Gastroesophageal sphincter (tissue), 4 donors: ENCODE results near the gene RGS10. TPM values are rescaled to one million over a fixed set of nuclear protein-coding genes. Genes with fewer than 3 reads are reported as not detected.

Experiments used
- ATAC-seq: fragments of 150-250 bp; one replicate; pipeline ENCODE4 v1.9.1; 2016; ENCODE audit warnings: mild to moderate bottlenecking, moderate library complexity
- H3K27ac ChIP-seq, 4 donors: fragments of 200-600 bp; sonication (generic) in 3 of 4; 1 replicate in 3 of 4; 2 replicates in 1 of 4; pipeline ENCODE4 v1.5.1; 2016 to 2019
- H3K27me3 ChIP-seq: fragments of 200-600 bp; sonication (generic); one replicate; pipeline ENCODE4 v1.5.1; 2019
- H3K36me3 ChIP-seq, 2 donors: fragments of 200-600 bp; sonication (generic); one replicate each; pipeline ENCODE4 v1.5.1; 2019; ENCODE audit warnings: control low read depth in 1 of 2
- H3K4me1 ChIP-seq, 3 donors: fragments of 200-600 bp; sonication (generic); 1 replicate in 2 of 3; 2 replicates in 1 of 3; pipeline ENCODE4 v1.5.1; 2016 to 2019; ENCODE audit warnings: control low read depth in 2 of 3
- H3K4me3 ChIP-seq, 2 donors: fragments of 200-600 bp; sonication (generic); one replicate each; pipeline ENCODE4 v1.5.1; 2019; ENCODE audit warnings: mild to moderate bottlenecking in 1 of 2, moderate library complexity in 1 of 2
- H3K9me3 ChIP-seq, 3 donors: fragments of 200-600 bp; sonication (generic); one replicate each; pipeline ENCODE4 v1.5.1; 2017 to 2019; ENCODE audit warnings: control low read depth in 2 of 3
- EP300 ChIP-seq: sonication (generic); formaldehyde crosslinking; IDR thresholded peaks from one replicate; pipeline ENCODE4 v1.6.1; 2017; ENCODE audit warnings: antibody characterized with exemption, mild to moderate bottlenecking
- POLR2A ChIP-seq, 2 donors: fragments of 450-650 bp; IDR thresholded peaks; one replicate each; pipeline ENCODE4 v1.6.1; 2017; ENCODE audit warnings: antibody characterized with exemption in 2 of 2, mild to moderate bottlenecking in 2 of 2, moderate library complexity in 1 of 2
- POLR2AphosphoS5 ChIP-seq: sonication (generic); formaldehyde crosslinking; IDR thresholded peaks from one replicate; pipeline ENCODE4 v1.6.1; 2017; ENCODE audit warnings: antibody characterized with exemption
- WGBS, 2 donors: methylation state at CpG; one replicate each; pipeline ENCODE4 v1.1.5; 2018; ENCODE audit warnings: low coverage in 1 of 2; 5-methylcytosine and 5-hydroxymethylcytosine counted together
- total RNA-seq, 4 donors: library from RNA; depleted of rRNA; stranded (reverse); fragments of >200 nt; gene quantifications; one replicate each; pipeline ENCODE4 v1.1.0, GENCODE V29; 2016
- TF ChIP-seq, protein P1 (sequence below), 4 experiments: fragments of 200-600 bp in 2 of 4; fragments of 450-650 bp in 2 of 4; sonication (generic) in 1 of 4; IDR thresholded peaks; one replicate each; pipeline ENCODE4 v1.5.1; 2017 to 2019; ENCODE audit warnings: antibody characterized with exemption in 4 of 4, mild to moderate bottlenecking in 2 of 4, moderate library complexity in 2 of 4

RGS10 gene
- total RNA-seq, 4 donors from 2014 or later, result 18.1 to 48.5 (median 33.4) TPM

DNA sequence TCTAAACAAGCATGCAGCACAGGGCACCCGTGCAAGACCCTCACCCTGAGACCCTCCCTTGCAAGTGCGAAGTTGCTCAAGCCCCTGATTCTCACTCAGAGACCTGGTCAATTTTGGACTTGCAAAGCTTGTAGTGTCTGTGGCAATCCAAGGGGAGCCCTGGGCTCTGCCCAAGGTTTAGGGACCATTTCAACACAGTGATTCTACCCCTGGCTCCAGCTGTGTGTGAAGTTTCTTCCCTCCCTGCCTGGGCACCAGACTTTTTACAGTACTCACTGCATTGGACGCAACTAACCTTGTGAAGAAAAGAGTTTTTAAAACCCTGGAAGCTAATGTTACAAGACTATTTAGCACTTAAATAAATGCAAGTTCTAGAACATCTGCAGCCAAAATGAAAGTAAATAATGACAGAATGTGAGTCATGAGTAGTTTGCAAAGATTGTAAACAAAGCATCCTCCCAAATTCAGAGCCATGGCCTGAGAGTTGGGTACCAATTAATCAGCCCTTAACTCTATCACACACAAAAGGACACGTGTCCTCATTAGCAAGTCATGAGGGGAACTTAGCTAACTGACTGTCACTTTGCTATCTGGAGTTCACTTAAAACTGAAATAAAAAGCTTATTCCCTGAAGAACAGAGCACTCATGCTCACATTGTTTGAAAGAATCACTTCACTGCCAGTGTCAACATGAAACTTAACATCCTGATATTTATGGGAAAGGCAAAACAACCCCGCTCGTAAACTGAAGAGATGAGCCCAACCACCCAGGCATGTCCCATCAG is 48.1 kb downstream of the RGS10 start:
- no peaks in the 10 kb centered on the region for H3K27me3 ChIP-seq
- peak; percentile 53 for ATAC-seq
- peaks cover 0 to 24% (median 8%) of the 10 kb centered on the region in 3 donors for H3K4me1 ChIP-seq
- H3K4me3 ChIP-seq, result no peak overlapping the region
- peak; percentile 32 for TF ChIP-seq POLR2AphosphoS5
- TF ChIP-seq, protein P1, sequence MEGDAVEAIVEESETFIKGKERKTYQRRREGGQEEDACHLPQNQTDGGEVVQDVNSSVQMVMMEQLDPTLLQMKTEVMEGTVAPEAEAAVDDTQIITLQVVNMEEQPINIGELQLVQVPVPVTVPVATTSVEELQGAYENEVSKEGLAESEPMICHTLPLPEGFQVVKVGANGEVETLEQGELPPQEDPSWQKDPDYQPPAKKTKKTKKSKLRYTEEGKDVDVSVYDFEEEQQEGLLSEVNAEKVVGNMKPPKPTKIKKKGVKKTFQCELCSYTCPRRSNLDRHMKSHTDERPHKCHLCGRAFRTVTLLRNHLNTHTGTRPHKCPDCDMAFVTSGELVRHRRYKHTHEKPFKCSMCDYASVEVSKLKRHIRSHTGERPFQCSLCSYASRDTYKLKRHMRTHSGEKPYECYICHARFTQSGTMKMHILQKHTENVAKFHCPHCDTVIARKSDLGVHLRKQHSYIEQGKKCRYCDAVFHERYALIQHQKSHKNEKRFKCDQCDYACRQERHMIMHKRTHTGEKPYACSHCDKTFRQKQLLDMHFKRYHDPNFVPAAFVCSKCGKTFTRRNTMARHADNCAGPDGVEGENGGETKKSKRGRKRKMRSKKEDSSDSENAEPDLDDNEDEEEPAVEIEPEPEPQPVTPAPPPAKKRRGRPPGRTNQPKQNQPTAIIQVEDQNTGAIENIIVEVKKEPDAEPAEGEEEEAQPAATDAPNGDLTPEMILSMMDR (IDR thresholded peaks at IDR 0.05), result no peak
- peak overlapping the region in 3 of 4 donors; percentile 20 to 53 (median 27) for H3K27ac ChIP-seq
- H3K9me3 ChIP-seq, result no peaks in the 10 kb centered on the region
- H3K36me3 ChIP-seq, result peaks cover 0 to 12% of the 10 kb centered on the region in 2 donors
- 33 to 46% methylated on average over 1 to 5 of the region's 6 CpGs for WGBS, 2 donors

DNA sequence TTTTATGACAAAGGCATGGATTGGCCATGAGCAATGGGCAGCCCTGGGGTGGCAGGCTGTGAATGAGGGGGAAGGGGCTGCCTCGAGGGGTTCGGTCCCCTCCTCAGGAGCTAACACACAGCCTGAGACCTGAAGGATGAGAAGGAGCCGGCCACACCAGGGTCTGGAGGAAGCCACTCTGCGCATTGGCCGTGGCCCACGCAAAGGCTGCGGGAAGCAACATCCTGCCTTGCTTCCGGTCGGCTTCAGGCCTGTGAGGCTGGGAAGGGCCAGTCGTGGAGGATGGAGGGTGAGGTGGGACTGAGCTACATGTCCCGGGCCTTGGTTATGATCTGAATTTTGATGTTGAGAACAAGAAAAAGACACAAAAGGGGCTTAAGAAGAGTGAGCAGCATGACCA is 49.4 kb downstream of the RGS10 start:
- H3K4me3 ChIP-seq, result no peak overlapping the region
- no peaks in the 10 kb centered on the region for H3K36me3 ChIP-seq
- no peak for ATAC-seq
- no peaks in the 10 kb centered on the region for H3K9me3 ChIP-seq
- no peaks in the 10 kb centered on the region for H3K27me3 ChIP-seq
- no peak overlapping the region for H3K27ac ChIP-seq
- TF ChIP-seq POLR2A (IDR thresholded peaks at IDR 0.05), result no peak
- TF ChIP-seq, protein P1 (IDR thresholded peaks at IDR 0.05), result no peak
- no peak for TF ChIP-seq EP300
- WGBS, 2 donors, result 69 to 87% methylated on average over 3 of the region's 11 CpGs
- peaks cover 0 to 28% (median 8%) of the 10 kb centered on the region in 3 donors for H3K4me1 ChIP-seq

DNA sequence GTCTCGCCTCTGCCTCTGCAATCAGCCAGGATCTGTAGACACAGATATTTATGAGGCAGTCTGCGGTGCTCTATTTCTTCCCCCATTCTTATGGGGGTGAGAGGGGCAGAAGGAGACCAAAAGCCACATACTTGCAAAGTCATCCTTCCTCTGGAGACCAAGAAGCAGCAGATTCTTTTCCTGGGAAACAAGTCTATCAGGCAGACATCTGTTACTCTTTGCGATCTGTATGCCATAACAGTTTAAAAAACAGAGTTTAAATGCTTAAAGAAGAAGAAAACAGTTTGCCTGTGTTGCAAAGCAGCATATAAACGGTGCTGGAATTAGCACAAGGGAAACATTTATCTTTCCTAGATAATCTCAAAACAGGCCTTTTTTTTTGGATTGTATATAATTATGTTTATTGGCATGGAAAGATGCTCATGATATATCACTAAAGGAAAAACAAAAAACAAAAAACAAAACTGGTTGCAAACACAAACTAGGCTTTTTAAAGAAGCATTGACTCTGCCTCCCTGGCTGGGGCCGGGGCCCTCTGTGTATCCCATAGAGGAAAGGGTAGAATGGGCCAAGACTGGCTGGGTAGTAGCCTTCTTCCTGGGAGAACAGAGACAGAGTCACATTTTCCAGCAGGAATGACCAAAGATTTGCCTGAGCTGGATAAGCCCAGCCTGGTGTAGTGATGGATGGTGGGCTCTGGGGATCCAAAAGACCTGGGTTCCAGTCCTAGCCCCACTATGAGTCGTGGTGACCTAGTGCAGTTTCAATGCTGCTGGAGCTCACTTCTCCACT is 50.4 kb downstream of the RGS10 start:
- Histone ChIP-seq H3K4me1 (peaks cover 0 to 28% (median 8%) of the 10 kb centered on the region in 3 donors), H3K36me3 (no peaks in the 10 kb centered on the region), H3K4me3 (no peak overlapping the region), H3K27me3 (no peaks in the 10 kb centered on the region), H3K27ac (no peak overlapping the region), H3K9me3 (no peaks in the 10 kb centered on the region)
- ATAC-seq, result no peak
- TF ChIP-seq, protein P1 (IDR thresholded peaks at IDR 0.05), result no peak
- TF ChIP-seq EP300, result no peak
- no peak for TF ChIP-seq POLR2AphosphoS5
- no peak for TF ChIP-seq POLR2A (IDR thresholded peaks at IDR 0.05)
- 60 to 80% methylated on average over 5 to 6 of the region's 6 CpGs for WGBS, 2 donors

DNA sequence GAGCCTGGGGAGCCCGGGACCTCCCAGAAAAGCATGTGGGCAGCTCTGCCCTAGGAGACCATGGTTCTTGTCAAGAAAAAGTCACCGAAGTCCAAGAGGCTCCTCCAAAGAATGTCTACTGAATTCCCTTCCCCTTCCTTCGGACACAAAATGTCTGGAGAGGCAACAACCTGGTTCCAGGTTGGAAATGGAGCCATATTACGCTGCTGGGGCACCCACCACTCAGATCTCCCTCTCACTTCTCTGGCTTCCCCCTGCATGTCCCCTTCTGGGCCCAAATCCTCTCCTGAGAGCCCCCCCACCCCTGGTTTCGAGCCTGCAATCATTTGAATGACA is 52.6 kb downstream of the RGS10 start:
- Histone ChIP-seq H3K4me3 (peak overlapping the region in 1 of 2 donors; percentile 41), H3K4me1 (peaks cover 0 to 22% (median 8%) of the 10 kb centered on the region in 3 donors), H3K27me3 (no peaks in the 10 kb centered on the region), H3K27ac (peak overlapping the region in 1 of 4 donors; percentile 29), H3K36me3 (no peaks in the 10 kb centered on the region), H3K9me3 (no peaks in the 10 kb centered on the region)
- no peak for ATAC-seq
- TF ChIP-seq POLR2AphosphoS5, result no peak
- TF ChIP-seq, protein P1 (IDR thresholded peaks at IDR 0.05), result no peak
- TF ChIP-seq EP300, result no peak
- no peak for TF ChIP-seq POLR2A (IDR thresholded peaks at IDR 0.05)
- WGBS, 2 donors, result 60 to 90% methylated on average over 2 to 3 of the region's 5 CpGs
